ENCODE results near the gene SLC35F1.

GRCh38 chr6:117916483-117916882 lies 9.4 kb downstream of the SLC35F1 start:
- TF ChIP-seq CTCF (IDR thresholded peaks at IDR 0.05) (no peak), EP300 (IDR thresholded peaks at IDR 0.05) (no peak)

All from esophagus muscularis mucosa (tissue), 3 donors.